H9 (cell line): ENCODE measurements around the gene MGLL. TPM values are rescaled to one million over a fixed set of nuclear protein-coding genes. Genes with fewer than 3 reads are reported as not detected.

ENCODE experiments used
- DNase-seq: peaks from one replicate; pipeline ENCODE4 v3.0.0-alpha.2; 2017
- H2AFZ ChIP-seq: one replicate; pipeline ENCODE4 v1.6.1; 2013; ENCODE audit warnings: mild to moderate bottlenecking, low read length, control low read depth, moderate library complexity
- H2AK5ac ChIP-seq: 2 replicates; pipeline ENCODE4 v1.6.1; 2013; ENCODE audit warnings: low read length, control low read depth, mixed read lengths; ENCODE audit not compliant: insufficient read length
- H2BK120ac ChIP-seq: one replicate; pipeline ENCODE4 v1.6.1; 2013; ENCODE audit warnings: low read depth, mild to moderate bottlenecking, low read length, control low read depth, inconsistent platforms; ENCODE audit not compliant: poor library complexity, severe bottlenecking
- H2BK12ac ChIP-seq: 2 replicates; pipeline ENCODE4 v1.6.1; 2013; ENCODE audit warnings: low read length, control low read depth, mixed read lengths, low read depth; ENCODE audit not compliant: insufficient read length
- H2BK15ac ChIP-seq: 2 replicates; pipeline ENCODE4 v1.6.1; 2013; ENCODE audit warnings: low read depth, low read length, control low read depth
- H2BK20ac ChIP-seq: one replicate; pipeline ENCODE4 v1.6.1; 2013; ENCODE audit warnings: low read depth, mild to moderate bottlenecking, low read length, control low read depth, inconsistent platforms; ENCODE audit not compliant: poor library complexity, severe bottlenecking
- H2BK5ac ChIP-seq: 2 replicates; pipeline ENCODE4 v1.6.1; 2013; ENCODE audit warnings: low read length, control low read depth, mixed read lengths; ENCODE audit not compliant: insufficient read length
- H3K14ac ChIP-seq: 2 replicates; pipeline ENCODE4 v1.6.1; 2013; ENCODE audit warnings: low read length, control low read depth; ENCODE audit not compliant: insufficient read depth
- H3K18ac ChIP-seq: 2 replicates; pipeline ENCODE4 v1.6.1; 2013; ENCODE audit warnings: low read depth, mild to moderate bottlenecking, mixed read lengths, low read length, control low read depth; ENCODE audit not compliant: insufficient read length
- H3K23ac ChIP-seq: 2 replicates; pipeline ENCODE4 v1.6.1; 2013; ENCODE audit warnings: low read length, control low read depth, mixed read lengths, low read depth; ENCODE audit not compliant: insufficient read length
- H3K23me2 ChIP-seq: 2 replicates; pipeline ENCODE4 v1.6.1; 2013; ENCODE audit warnings: low read depth, mild to moderate bottlenecking, mixed read lengths, low read length, control low read depth; ENCODE audit not compliant: insufficient read length, poor library complexity, severe bottlenecking
- H3K27ac ChIP-seq: 2 replicates; pipeline ENCODE4 v1.5.1; 2013; ENCODE audit warnings: low read length, control low read depth, mixed read lengths, low read depth; ENCODE audit not compliant: insufficient read length
- H3K27me3 ChIP-seq: 2 replicates; pipeline ENCODE4 v1.6.1; 2013; ENCODE audit warnings: low read length, control low read depth, inconsistent platforms; ENCODE audit not compliant: insufficient read depth
- H3K4ac ChIP-seq: 2 replicates; pipeline ENCODE4 v1.6.1; 2013; ENCODE audit warnings: low read depth, mild to moderate bottlenecking, control low read depth, inconsistent platforms, low read length, moderate library complexity
- H3K4me1 ChIP-seq: 2 replicates; pipeline ENCODE4 v1.6.1; 2013; ENCODE audit warnings: low read length, control low read depth, inconsistent platforms; ENCODE audit not compliant: insufficient read depth
- H3K4me2 ChIP-seq: 2 replicates; pipeline ENCODE4 v1.6.1; 2013; ENCODE audit warnings: low read length, control low read depth, mixed read lengths; ENCODE audit not compliant: insufficient read length, insufficient read depth
- H3K56ac ChIP-seq: 2 replicates; pipeline ENCODE4 v1.6.1; 2013; ENCODE audit warnings: low read depth, mild to moderate bottlenecking, mixed read lengths, low read length, control low read depth; ENCODE audit not compliant: insufficient read length
- H3K79me1 ChIP-seq: 2 replicates; pipeline ENCODE4 v1.6.1; 2013; ENCODE audit warnings: low read depth, mild to moderate bottlenecking, moderate library complexity, low read length, control low read depth, inconsistent platforms; ENCODE audit not compliant: insufficient read depth, poor library complexity, severe bottlenecking
- H3K79me2 ChIP-seq: 2 replicates; pipeline ENCODE4 v1.6.1; 2013; ENCODE audit warnings: low read length, control low read depth, inconsistent platforms; ENCODE audit not compliant: insufficient read depth
- H3K9ac ChIP-seq: 2 replicates; pipeline ENCODE4 v1.6.1; 2013; ENCODE audit warnings: low read length, control low read depth, mixed read lengths; ENCODE audit not compliant: insufficient read length; ENCODE audit errors: extremely low read depth
- H3K9me3 ChIP-seq: one replicate; pipeline ENCODE4 v1.6.1; 2013; ENCODE audit warnings: low read depth, low read length, inconsistent platforms; ENCODE audit not compliant: control insufficient read depth
- H3T11ph ChIP-seq: one replicate; pipeline ENCODE4 v1.6.1; 2013; ENCODE audit warnings: mild to moderate bottlenecking, low read length, control low read depth, inconsistent platforms
- H4K20me1 ChIP-seq: one replicate; pipeline ENCODE4 v1.6.1; 2013; ENCODE audit not compliant: control insufficient read depth, insufficient read length, insufficient read depth
- H4K5ac ChIP-seq: 2 replicates; pipeline ENCODE4 v1.6.1; 2013; ENCODE audit warnings: low read depth, mild to moderate bottlenecking, mixed read lengths, low read length, control low read depth; ENCODE audit not compliant: insufficient read length
- H4K8ac ChIP-seq: replicated peaks from 2 replicates; pipeline ENCODE4 v1.6.1; 2013; ENCODE audit warnings: low read length, control low read depth, mixed read lengths, low read depth; ENCODE audit not compliant: insufficient read length
- H4K91ac ChIP-seq: 2 replicates; pipeline ENCODE4 v1.6.1; 2013; ENCODE audit warnings: low read depth, mild to moderate bottlenecking, moderate library complexity, mixed read lengths, low read length, control low read depth; ENCODE audit not compliant: insufficient read length
- H3K27ac Mint-ChIP-seq, 3 experiments: 2 replicates in 2 of 3; 3 replicates in 1 of 3; pipeline ENCODE4 v1.8.0; 2020 to 2021; ENCODE audit warnings: mixed read lengths in 3 of 3, mild to moderate bottlenecking in 1 of 3, moderate library complexity in 1 of 3
- H3K27me3 Mint-ChIP-seq: 2 replicates; pipeline ENCODE4 v1.8.0; 2021; ENCODE audit warnings: low read depth, mild to moderate bottlenecking, moderate library complexity, mixed read lengths
- H3K36me3 Mint-ChIP-seq, 3 experiments: 2 replicates in 2 of 3; 3 replicates in 1 of 3; pipeline ENCODE4 v1.8.0; 2020 to 2021; ENCODE audit warnings: low read depth in 3 of 3, mixed read lengths in 3 of 3; ENCODE audit not compliant: insufficient read depth in 1 of 3
- H3K4me1 Mint-ChIP-seq, 2 experiments: 2 replicates each; pipeline ENCODE4 v1.8.0; 2020; ENCODE audit warnings: mixed read lengths in 2 of 2
- H3K4me3 Mint-ChIP-seq, 2 experiments: 2 replicates in 1 of 2; 3 replicates in 1 of 2; pipeline ENCODE4 v1.8.0; 2020 to 2021; ENCODE audit warnings: mild to moderate bottlenecking in 2 of 2, mixed read lengths in 2 of 2, moderate library complexity in 1 of 2
- H3K9me3 Mint-ChIP-seq, 2 experiments: 2 replicates in 1 of 2; 3 replicates in 1 of 2; pipeline ENCODE4 v1.8.0; 2020; ENCODE audit warnings: mild to moderate bottlenecking in 2 of 2, mixed read lengths in 2 of 2, moderate library complexity in 1 of 2
- CTCF ChIP-seq: fragments of 200-600 bp; sonication (generic); conservative IDR thresholded peaks from 3 replicates; pipeline ENCODE4 v1.8.0; 2021; ENCODE audit warnings: antibody characterized with exemption, mild to moderate bottlenecking
- WGBS: extraction: QIAGEN DNeasy Blood & Tissue Kit; methylation state at CpG from one replicate; pipeline ENCODE4 v1.1.7; 2013; ENCODE audit warnings: missing lambda C conversion rate, low lambda C conversion rate, mixed read lengths; ENCODE audit not compliant: insufficient read length; ENCODE audit errors: extremely low coverage; 5-methylcytosine and 5-hydroxymethylcytosine counted together
- total RNA-seq: library from RNA; stranded (reverse); gene quantifications from 2 replicates; pipeline ENCODE4 v1.2.1, GENCODE V29; 2021

MGLL gene
- total RNA-seq, 1 experiment from 2014 or later: 0.11 TPM

- no peaks in the 10 kb centered on the region for H3K79me1 ChIP-seq
- H3K14ac ChIP-seq: no peak overlapping the region
- peaks cover 7% of the 10 kb centered on the region for H3K27me3 Mint-ChIP-seq
- H2BK20ac ChIP-seq: no peak overlapping the region
- H4K91ac ChIP-seq: no peak overlapping the region
- no peak overlapping the region for H2BK5ac ChIP-seq
- H3K4me2 ChIP-seq: no peak overlapping the region
- H4K5ac ChIP-seq: no peak overlapping the region
- H3K56ac ChIP-seq: no peak overlapping the region
- no peak overlapping the region for H3K4ac ChIP-seq
- H4K8ac ChIP-seq: no peak overlapping the region
- no peak overlapping the region for H2AK5ac ChIP-seq
- H3K23me2 ChIP-seq: no peaks in the 10 kb centered on the region
- no peak overlapping the region for H2AFZ ChIP-seq
- no peaks in the 10 kb centered on the region for H3K9me3 ChIP-seq
- H3T11ph ChIP-seq: no peak overlapping the region
- no peaks in the 10 kb centered on the region for H3K27me3 ChIP-seq
- no peak overlapping the region for H3K9ac ChIP-seq
- peak overlapping the region; percentile 36 for H3K18ac ChIP-seq
- H2BK15ac ChIP-seq: no peak overlapping the region
- no peaks in the 10 kb centered on the region for H4K20me1 ChIP-seq
- peaks cover 6 to 20% of the 10 kb centered on the region in 2 experiments for H3K4me1 Mint-ChIP-seq
- peaks cover 2% of the 10 kb centered on the region; the same call in 1 of the 2 replicates for H3K4me1 ChIP-seq
- H3K23ac ChIP-seq: no peak overlapping the region
- no peaks in the 10 kb centered on the region for H3K79me2 ChIP-seq
- no peaks in the 10 kb centered on the region for H3K9me3 Mint-ChIP-seq
- peak; percentile 47; the same call in 2 of the 3 replicates for TF ChIP-seq CTCF
- peak; percentile 52 for DNase-seq
- H3K4me3 Mint-ChIP-seq: no peak overlapping the region
- H3K27ac Mint-ChIP-seq: peak overlapping the region in 1 of 3 experiments; percentile 38; a peak in 1 of 7 replicates
- WGBS: no CpG with 5 or more reads among the region's 10 CpGs
- no peaks in the 10 kb centered on the region for H3K36me3 Mint-ChIP-seq
- no peak overlapping the region for H2BK120ac ChIP-seq
- H3K27ac ChIP-seq: no peak overlapping the region
- H2BK12ac ChIP-seq: no peak overlapping the region
Observed at GRCh38 chr3:127853681-127854080, 31.4 kb upstream of the MGLL start.
